Brain microvascular endothelial cell (primary cell): Measurements from ENCODE around the gene DENND1A.

ENCODE experiments used
- DNase-seq: peaks from one replicate; pipeline ENCODE4 v3.0.0-alpha.2; 2020
- H3K27ac ChIP-seq: fragments of 250-450 bp; sonication (Bioruptor Pico); 2 replicates; pipeline ENCODE4 v1.5.1; 2020; ENCODE audit warnings: mild to moderate bottlenecking, moderate library complexity
- H3K27me3 ChIP-seq: fragments of 250-450 bp; sonication (Bioruptor Pico); replicated peaks from 2 replicates; pipeline ENCODE4 v1.5.1; 2020; ENCODE audit warnings: mild to moderate bottlenecking
- H3K36me3 ChIP-seq: fragments of 250-450 bp; sonication (Bioruptor Pico); replicated peaks from 2 replicates; pipeline ENCODE4 v1.5.1; 2020; ENCODE audit warnings: mild to moderate bottlenecking
- H3K4me3 ChIP-seq: 2 replicates; pipeline ENCODE4 v1.5.1; 2011; ENCODE audit warnings: low read depth, mild to moderate bottlenecking, control low read depth, low read length, moderate library complexity
- in situ Hi-C: cut with HindIII; loops from 2 replicates; pipeline ENCODE4 v1.10.0; 2017; ENCODE audit warnings: low sequenced_read_pairs, low pct_ligation_motif_present
- TF ChIP-seq, protein P1 (sequence below): IDR thresholded peaks from 2 replicates; pipeline ENCODE4 v1.5.1; 2011; ENCODE audit warnings: low read depth, mild to moderate bottlenecking, moderate library complexity, low read length, control low read depth, inconsistent platforms; ENCODE audit errors: missing control alignments

The DENND1A gene

DNA sequence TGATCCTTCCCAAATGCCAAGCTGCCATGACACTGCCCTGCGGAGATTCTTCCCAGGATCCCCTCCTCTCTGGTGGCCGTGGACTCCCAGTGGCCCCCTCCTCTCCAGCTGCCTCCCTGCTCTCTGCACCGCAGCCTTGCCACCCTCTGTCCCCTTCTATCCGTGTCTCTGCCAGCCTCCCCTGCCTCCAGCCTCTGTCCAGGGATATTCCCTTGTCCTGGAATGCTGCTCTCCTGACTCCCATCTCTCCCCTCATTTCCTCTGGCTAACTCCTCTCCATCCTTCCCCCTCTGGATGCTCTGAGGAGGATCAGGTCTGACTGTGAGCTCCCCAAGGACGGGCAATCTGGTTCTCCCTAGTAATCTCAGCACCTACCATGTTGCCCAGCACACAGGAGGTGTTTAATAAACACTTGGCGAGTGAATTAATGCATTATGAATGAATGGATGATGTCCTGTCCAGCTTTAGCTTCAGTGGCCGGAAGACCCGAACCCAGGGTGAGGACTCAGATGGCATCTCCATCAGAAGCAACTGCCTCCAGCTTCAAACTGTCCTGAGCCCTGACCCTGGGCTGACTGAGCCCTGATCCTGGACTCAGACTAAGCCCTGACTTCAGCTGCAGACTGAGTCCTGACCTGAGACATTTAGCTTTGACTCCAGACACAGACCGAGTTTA is 581.5 kb downstream of the DENND1A start:
- no peaks in the 10 kb centered on the region for H3K36me3 ChIP-seq
- no peak overlapping the region for H3K4me3 ChIP-seq
- no peak for DNase-seq
- H3K27me3 ChIP-seq, result peaks cover 13% of the 10 kb centered on the region
- in situ Hi-C loops, result loop anchor here (25.0 kb wide), 1 partner anchor 236 kb away; no protein-coding TSS in a partner anchor
- TF ChIP-seq, protein P1, sequence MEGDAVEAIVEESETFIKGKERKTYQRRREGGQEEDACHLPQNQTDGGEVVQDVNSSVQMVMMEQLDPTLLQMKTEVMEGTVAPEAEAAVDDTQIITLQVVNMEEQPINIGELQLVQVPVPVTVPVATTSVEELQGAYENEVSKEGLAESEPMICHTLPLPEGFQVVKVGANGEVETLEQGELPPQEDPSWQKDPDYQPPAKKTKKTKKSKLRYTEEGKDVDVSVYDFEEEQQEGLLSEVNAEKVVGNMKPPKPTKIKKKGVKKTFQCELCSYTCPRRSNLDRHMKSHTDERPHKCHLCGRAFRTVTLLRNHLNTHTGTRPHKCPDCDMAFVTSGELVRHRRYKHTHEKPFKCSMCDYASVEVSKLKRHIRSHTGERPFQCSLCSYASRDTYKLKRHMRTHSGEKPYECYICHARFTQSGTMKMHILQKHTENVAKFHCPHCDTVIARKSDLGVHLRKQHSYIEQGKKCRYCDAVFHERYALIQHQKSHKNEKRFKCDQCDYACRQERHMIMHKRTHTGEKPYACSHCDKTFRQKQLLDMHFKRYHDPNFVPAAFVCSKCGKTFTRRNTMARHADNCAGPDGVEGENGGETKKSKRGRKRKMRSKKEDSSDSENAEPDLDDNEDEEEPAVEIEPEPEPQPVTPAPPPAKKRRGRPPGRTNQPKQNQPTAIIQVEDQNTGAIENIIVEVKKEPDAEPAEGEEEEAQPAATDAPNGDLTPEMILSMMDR, result no peak
- no peak overlapping the region for H3K27ac ChIP-seq

DNA sequence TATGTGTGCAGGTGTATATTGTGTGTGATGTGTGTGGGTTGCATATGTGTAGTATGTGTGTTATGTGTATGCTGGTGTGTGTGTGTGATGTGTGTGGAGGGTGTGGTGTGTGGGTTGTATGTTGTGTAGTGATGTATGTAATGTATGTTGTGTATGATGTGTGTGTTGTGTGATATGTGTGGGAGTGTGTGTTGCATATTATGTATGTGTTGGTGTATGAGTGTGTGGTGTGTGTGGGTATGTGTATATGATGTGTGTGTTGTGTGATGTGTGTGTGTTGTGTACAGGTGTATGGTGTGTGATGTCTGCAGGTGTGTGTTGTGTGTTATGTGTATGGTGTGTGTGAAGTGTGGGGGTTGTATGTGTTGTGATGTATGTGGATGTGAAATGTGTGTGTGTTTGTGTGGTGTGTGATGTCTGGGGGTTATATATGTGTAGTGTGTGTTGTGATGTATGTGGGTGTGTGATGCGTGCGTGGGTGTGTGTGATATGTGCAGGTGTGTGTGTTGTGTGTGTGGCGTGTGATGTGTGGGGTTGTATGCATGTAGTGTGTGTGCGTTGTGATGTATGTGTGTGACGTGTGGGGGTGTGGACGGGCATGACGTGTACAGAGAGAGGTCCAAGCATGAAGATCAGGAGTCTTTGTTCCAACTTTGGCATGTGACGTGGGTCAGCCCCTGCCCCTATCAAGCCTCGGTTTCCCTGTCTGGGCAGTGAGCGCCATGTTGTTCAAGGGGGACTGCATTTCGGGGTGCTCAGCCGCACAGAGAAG is 582.5 kb downstream of the DENND1A start:
- no peak for DNase-seq
- Histone ChIP-seq H3K36me3 (no peaks in the 10 kb centered on the region), H3K4me3 (no peak overlapping the region), H3K27ac (no peak overlapping the region), H3K27me3 (peaks cover 6% of the 10 kb centered on the region)
- in situ Hi-C loops, result loop anchor here (25.0 kb wide), 1 partner anchor 235 kb away; no protein-coding TSS in a partner anchor
- TF ChIP-seq, protein P1, result no peak

DNA sequence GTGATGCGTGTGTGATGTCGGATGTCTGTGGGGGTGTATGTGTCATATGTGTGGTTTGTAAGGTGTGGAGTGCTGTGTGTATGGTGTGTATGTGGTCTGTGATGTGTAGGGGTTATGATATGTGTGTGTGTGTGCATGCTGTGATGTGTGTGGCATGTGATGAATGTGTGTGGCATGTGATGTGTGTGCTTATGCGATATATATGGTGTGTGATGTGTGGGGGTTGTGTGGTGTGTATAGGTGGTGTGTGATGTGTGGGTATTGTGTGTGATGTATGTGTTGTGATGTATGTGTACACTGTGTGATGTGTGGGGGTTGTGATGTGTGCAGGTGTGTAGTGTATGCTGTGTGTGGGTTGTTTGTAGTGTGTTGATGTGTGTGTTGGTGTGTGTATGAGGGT is 583.1 kb downstream of the DENND1A start:
- TF ChIP-seq, protein P1, result no peak
- H3K27me3 ChIP-seq, result peaks cover 4% of the 10 kb centered on the region
- DNase-seq, result no peak
- no peak overlapping the region for H3K4me3 ChIP-seq
- H3K27ac ChIP-seq, result no peak overlapping the region
- H3K36me3 ChIP-seq, result no peaks in the 10 kb centered on the region
- in situ Hi-C loops, result loop anchor here (25.0 kb wide), 1 partner anchor 235 kb away; no protein-coding TSS in a partner anchor

DNA sequence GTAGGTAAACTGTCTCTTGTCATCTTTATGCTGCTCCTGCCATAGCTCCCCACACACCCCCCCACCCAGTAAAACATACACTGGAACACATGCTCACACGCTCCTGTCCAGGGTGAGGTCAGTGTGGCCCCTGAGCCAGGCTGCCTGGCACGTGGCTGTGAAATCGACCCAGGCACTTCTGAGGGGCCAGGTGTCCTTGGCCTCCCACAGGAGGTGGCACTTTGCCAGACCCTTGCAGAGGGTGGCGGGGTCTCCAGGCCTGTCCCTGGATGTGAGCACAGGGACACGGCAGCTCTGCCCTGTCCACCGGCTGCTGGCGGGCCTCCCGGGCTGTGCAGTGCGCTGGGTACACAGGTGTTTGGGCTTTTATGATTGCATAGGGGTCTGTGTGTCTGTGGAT is 583.9 kb downstream of the DENND1A start:
- H3K27ac ChIP-seq, result no peak overlapping the region

DNA sequence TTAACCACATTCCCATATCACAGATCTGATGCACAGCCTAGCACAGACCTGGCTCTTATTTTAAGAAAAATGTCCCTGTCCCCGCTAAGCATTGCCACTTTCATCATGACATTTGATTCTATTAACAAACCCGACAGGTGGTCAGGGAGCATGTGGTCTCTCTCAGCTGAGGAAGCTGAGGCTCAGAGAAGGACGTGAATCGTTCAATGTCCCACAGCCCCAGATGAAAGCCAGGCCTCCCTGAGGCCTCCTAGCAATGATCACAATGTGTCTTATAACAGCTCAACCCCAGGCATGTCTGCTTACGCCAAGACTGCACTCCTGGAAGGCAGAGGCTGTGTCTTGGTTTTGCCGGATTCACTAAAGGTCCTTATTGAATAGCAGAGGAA is 584.4 kb downstream of the DENND1A start:
- H3K27me3 ChIP-seq, result peaks cover 2% of the 10 kb centered on the region
- TF ChIP-seq, protein P1, result no peak
- no peak overlapping the region for H3K4me3 ChIP-seq
- in situ Hi-C loops, result loop anchor here (25.0 kb wide), 1 partner anchor 233 kb away; no protein-coding TSS in a partner anchor
- no peak for DNase-seq
- H3K27ac ChIP-seq, result no peak overlapping the region
- no peaks in the 10 kb centered on the region for H3K36me3 ChIP-seq

More for the DNA sequence above, 583.9 kb downstream of the DENND1A start:
- TF ChIP-seq, protein P1, result no peak
- H3K4me3 ChIP-seq, result no peak overlapping the region
- no peak for DNase-seq
- H3K27me3 ChIP-seq, result peaks cover 3% of the 10 kb centered on the region
- H3K36me3 ChIP-seq, result no peaks in the 10 kb centered on the region
- in situ Hi-C loops, result loop anchor here (25.0 kb wide), 1 partner anchor 234 kb away; no protein-coding TSS in a partner anchor
